ENCODE measurements around the gene ITFG2.
"Not testable (repeated sequence)": the region's sequence is repeated elsewhere in the genome, so short reads cannot be mapped to it uniquely, and the experiment has no call there.

Gene ITFG2

DNA sequence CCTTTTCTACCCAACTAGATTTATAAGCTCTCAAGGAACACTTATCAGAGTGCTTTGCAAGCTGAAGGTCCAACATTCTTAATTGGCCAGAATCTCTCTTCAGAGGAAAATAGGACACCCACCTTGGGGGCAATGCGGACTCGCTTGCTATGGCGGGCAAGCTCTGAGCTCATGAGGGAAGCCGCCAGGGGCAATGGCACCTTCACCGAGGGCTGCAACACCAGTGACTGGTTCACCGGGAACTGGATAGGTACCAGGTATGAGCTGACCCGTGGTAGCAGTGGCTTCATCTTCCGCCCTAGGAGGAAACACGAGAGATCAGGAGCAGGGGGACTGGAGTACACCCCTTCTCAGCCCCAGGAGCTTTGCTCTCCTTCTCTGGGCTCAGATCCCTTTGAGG, 51.7 kb downstream of the ITFG2 start:
- DNase-seq = no peak

DNA sequence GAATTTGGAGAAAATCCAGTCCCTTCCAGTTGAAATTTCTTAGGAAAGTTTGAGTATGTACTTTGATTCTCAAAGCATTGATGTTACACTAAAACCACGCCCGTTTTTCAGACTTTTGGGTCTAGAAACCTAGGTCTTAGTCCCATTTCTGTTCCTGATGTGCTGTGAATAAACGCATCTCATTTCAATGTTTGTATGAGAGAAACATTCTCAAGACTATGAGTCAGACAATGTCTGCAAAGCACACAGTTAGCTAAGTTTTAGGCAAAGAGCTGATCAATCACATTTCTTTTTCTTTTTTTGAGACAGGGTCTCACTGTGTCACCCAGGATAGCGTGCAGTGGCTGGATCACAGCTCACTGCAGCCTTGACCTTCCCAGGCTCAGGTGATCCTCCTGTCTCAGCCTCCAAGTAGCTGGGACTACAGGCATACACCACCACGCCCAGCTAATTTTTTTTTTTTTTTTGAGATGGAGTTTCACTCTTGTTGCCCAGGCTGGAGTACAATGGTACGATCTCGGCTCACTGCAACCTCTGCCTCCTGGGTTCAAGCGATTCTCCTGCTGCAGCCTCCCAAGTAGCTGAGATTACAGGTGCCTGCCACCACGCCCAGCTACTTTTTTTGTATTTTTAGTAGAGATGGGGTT, 56.6 kb downstream of the ITFG2 start:
- DNase-seq = not testable (repeated sequence)
